GM12875 (cell line): ENCODE results near the gene NMNAT3.

Experiments used
- H3K4me3 ChIP-seq: one replicate; pipeline ENCODE4 v1.5.1; 2011; ENCODE audit warnings: low read depth, low read length, control low read depth
- CTCF ChIP-seq: IDR thresholded peaks from 2 replicates; pipeline ENCODE4 v1.5.1; 2011; ENCODE audit warnings: low read depth, mild to moderate bottlenecking, control low read depth, inconsistent platforms, low read length, moderate library complexity, borderline replicate concordance; ENCODE audit not compliant: insufficient read depth

NMNAT3 gene

GRCh38 chr3:139639662-139640061 lies 38.1 kb downstream of the NMNAT3 start:
- H3K4me3 ChIP-seq = no peak overlapping the region
- TF ChIP-seq CTCF = no peak

GRCh38 chr3:139638518-139638917 lies 39.3 kb downstream of the NMNAT3 start:
- H3K4me3 ChIP-seq = no peak overlapping the region
- TF ChIP-seq CTCF = no peak

- no peak overlapping the region for H3K4me3 ChIP-seq
- TF ChIP-seq CTCF = no peak
Observed at GRCh38 chr3:139636511-139636910, 41.3 kb downstream of the NMNAT3 start.

GRCh38 chr3:139634111-139634635 lies 43.6 kb downstream of the NMNAT3 start:
- TF ChIP-seq CTCF = no peak
- no peak overlapping the region for H3K4me3 ChIP-seq

- H3K4me3 ChIP-seq = no peak overlapping the region
- no peak for TF ChIP-seq CTCF
Observed at GRCh38 chr3:139633511-139633910, 44.3 kb downstream of the NMNAT3 start.

GRCh38 chr3:139630542-139630941 lies 47.2 kb downstream of the NMNAT3 start:
- no peak for TF ChIP-seq CTCF
- no peak overlapping the region for H3K4me3 ChIP-seq

- no peak overlapping the region for H3K4me3 ChIP-seq
- peak; percentile 52; the same call in 1 of the 2 replicates for TF ChIP-seq CTCF
Observed at GRCh38 chr3:139629033-139629432, 48.7 kb downstream of the NMNAT3 start.
